Spleen (tissue), 7 donors: ENCODE data around the gene CFAP45.

Experiments
- POLR2A ChIP-seq, 3 donors: fragments of 450-650 bp; IDR thresholded peaks; one replicate each; pipeline ENCODE4 v1.5.1; 2017; ENCODE audit warnings: antibody characterized with exemption in 3 of 3, mild to moderate bottlenecking in 1 of 3
- POLR2AphosphoS5 ChIP-seq, 3 donors: sonication (generic); formaldehyde crosslinking; IDR thresholded peaks; one replicate each; pipeline ENCODE4 v1.5.1; 2017; ENCODE audit warnings: antibody characterized with exemption in 3 of 3
- TF ChIP-seq, protein P1 (sequence below), 11 experiments: fragments of 200-600 bp in 7 of 11; fragments of 450-650 bp in 4 of 11; sonication (generic) in 4 of 11; IDR thresholded peaks in 8 of 11; conservative IDR thresholded peaks in 3 of 11; 1 replicate in 7 of 11; 2 replicates in 4 of 11; pipeline versions ENCODE4 v1.4.0 to v1.8.0; 2016 to 2021; ENCODE audit warnings: antibody characterized with exemption in 11 of 11, inconsistent platforms in 4 of 11, mild to moderate bottlenecking in 1 of 11
- donor health status: DM: no; HTN: no; CAD: no; lungs with moderate emphysema.
- donor health status: DM: no; HTN: no; CAD: no.
- donor health status: DM: no; HTN: no; CAD: no.

- TF ChIP-seq, protein P1, sequence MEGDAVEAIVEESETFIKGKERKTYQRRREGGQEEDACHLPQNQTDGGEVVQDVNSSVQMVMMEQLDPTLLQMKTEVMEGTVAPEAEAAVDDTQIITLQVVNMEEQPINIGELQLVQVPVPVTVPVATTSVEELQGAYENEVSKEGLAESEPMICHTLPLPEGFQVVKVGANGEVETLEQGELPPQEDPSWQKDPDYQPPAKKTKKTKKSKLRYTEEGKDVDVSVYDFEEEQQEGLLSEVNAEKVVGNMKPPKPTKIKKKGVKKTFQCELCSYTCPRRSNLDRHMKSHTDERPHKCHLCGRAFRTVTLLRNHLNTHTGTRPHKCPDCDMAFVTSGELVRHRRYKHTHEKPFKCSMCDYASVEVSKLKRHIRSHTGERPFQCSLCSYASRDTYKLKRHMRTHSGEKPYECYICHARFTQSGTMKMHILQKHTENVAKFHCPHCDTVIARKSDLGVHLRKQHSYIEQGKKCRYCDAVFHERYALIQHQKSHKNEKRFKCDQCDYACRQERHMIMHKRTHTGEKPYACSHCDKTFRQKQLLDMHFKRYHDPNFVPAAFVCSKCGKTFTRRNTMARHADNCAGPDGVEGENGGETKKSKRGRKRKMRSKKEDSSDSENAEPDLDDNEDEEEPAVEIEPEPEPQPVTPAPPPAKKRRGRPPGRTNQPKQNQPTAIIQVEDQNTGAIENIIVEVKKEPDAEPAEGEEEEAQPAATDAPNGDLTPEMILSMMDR (IDR thresholded peaks at IDR 0.05 in 8 of 11, conservative IDR thresholded peaks at IDR 0.05 in 3 of 11) = no peak
- TF ChIP-seq POLR2A (IDR thresholded peaks at IDR 0.05) (no peak), POLR2AphosphoS5 (IDR thresholded peaks at IDR 0.05) (no peak)
Measured at GRCh38 chr1:159832309-159832708, 67.7 kb downstream of the CFAP45 start.
